ENCODE measurements around the gene TSPAN19. TPM values are rescaled to one million over a fixed set of nuclear protein-coding genes. Genes with fewer than 3 reads are reported as not detected.

TSPAN19 gene
- not detected for total RNA-seq
- long read RNA-seq: 0 reads

- ATAC-seq: peak; percentile 92 to 94
- intact Hi-C loops (cut with DNase I): no loop called here
- DNase-seq: peak; percentile 62
These were observed at the start of gene TSPAN19, which contains the start of gene LRRIQ1 for GRCh38 chr12:85036234-85036707. Gene TSPAN19 (minus strand): TSS chr12:85036277. CDS start chr12:85029946, 6,331 bp downstream. Gene LRRIQ1 (plus strand): TSS chr12:85036351. CDS start chr12:85038177, 1,826 bp downstream.

DNA sequence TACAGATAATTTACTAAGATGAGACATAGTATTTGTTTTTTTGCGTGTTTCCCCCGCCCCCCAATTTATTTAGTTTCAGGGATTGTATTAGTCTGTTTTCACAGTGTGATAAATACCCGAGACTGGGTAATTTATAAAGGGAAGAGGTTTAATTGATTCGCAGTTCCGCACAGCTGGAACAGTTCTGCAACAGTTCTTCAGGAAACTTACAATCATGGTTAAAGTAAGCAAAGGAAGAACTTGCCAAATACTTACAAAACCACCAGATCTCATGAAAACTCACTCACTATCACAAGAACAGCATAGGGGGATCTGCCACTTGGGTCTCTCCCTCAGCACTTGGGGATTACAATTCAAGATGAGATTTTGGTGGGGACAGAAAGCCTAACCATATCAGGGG is 49.0 kb upstream of the TSPAN19 start:
- intact Hi-C loops (cut with DNase I): no loop called here
- no peak for ATAC-seq
- no peak for DNase-seq

- intact Hi-C loops (cut with DNase I): no loop called here
- no peak for DNase-seq
- peak; percentile 34 to 93 for ATAC-seq
These were observed 40.8 kb upstream of the TSPAN19 start for GRCh38 chr12:85076688-85077430.

DNA sequence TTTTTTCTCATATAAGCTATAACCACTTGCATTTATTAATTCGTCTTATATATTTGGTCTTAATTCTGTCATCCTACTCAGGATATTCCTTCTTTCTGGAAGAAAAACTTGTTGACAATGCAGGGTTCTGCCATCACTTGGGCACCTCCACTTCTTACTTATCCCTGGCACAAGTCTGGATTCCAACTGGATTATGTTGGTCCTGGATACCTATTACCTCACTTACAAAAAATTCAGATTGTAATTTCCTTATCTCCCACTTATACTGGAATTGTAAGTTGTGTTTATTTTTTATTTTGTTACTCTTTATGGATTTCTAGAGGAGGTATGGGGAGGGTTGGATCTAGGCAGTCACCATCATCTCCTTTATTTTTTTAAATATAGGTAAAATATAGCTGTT is 36.7 kb upstream of the TSPAN19 start:
- no peak for DNase-seq
- no peak for ATAC-seq
- intact Hi-C loops (cut with DNase I): no loop called here

DNA sequence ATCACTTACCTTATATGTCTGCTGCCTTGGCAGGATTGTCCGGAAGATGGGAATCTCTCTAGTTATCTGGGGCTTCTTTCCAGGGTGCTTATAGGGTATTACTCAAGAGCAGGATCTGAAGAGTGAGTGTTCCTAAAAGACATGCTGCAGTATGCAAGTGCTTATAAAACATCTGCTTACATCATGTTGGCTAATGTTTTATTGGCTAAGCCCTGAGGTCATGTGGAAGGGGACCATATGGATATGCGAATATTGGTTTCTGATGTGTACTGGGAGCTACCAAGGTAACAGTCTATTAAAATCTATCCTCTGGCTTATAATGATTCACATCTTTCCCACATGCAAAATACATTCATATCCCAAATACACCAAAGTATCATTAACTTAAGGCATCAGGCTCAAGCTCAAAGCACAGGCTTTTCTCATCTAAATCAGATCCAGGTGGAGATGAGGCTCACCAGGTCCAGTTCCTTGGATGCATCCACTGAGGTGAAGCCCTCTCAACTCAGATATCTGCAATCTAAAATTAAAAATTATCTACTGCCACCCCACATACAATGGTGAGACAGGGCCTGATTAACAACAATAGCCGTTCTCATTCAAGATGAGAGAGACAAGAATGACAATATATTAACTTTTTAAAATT is 29.9 kb upstream of the TSPAN19 start:
- DNase-seq: no peak
- intact Hi-C loops (cut with DNase I): no loop called here

DNA sequence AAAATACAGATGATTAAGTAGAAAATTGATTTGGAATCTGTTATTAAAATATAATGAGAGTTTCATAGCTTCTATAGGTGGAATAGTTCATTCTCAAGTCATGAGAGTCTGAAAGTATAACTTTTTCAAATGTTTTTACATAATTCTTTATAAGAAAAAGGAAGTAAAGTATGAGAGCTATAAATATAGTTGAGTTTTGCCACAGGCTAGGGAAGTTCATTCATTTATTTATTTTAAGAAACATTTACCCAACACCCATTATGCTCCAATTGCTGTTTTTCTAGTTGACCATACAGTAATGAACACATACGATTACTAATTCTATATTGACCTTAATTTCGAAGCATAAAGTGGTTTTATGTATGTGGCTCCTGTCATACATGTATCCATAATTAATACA is 24.8 kb upstream of the TSPAN19 start:
- intact Hi-C loops (cut with DNase I): no loop called here
- ATAC-seq (no peak), DNase-seq (no peak)

More for the DNA sequence above, 29.9 kb upstream of the TSPAN19 start:
- ATAC-seq: no peak

GRCh38 chr12:85059594-85059993 is 23.5 kb upstream of the TSPAN19 start:
- no peak for DNase-seq
- ATAC-seq: no peak
- intact Hi-C loops (cut with DNase I): no loop called here

- intact Hi-C loops (cut with DNase I): no loop called here
- ATAC-seq: no peak
- no peak for DNase-seq
These were observed 22.3 kb upstream of the TSPAN19 start for GRCh38 chr12:85058339-85058738.

DNA sequence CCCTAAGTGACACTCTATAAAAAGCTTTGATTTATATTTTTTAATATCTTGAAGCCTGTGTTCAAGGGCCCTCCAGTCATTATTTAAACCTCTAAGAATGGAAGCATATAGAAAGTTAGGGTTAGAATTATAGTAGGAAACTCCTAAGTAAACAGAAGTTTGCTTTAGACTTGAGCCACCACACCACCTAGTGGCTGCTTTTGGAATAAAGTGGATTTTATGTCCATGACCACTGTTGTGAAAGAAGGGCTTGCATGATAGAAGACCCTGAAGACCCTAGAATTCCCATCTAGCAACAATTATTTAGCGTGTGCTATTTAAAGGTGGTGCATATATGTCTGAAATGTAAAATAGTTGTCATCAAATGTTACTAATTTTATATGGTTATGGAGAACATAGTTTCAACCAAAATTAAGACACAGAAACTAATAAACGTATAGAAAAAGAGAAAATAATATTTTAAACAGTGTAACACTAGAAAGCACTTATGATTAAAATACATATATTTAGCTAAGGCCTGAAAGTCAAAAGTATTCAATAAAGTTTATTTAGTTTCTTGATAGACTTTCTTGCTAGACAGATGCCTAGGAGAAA is 21.4 kb upstream of the TSPAN19 start:
- DNase-seq (no peak), ATAC-seq (no peak)
- intact Hi-C loops (cut with DNase I): no loop called here

DNA sequence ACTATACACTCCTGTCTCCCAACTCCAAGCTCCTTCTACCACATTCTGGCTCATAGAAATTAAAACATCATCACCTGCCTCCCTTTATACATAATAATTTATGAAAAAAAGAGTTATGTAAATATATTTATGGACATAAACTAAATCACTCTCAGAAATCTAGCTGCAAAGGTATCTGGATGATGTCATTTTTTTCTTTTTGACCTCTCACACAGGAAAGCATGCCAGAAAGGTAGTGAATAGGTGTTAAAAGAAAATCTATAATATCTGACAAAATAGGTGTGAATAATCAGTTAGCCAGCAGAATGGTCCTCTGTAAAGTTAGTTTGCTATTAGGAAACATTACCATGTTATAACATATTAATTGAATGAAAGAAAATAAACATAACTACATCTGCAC is 7.8 kb upstream of the TSPAN19 start:
- intact Hi-C loops (cut with DNase I): no loop called here
- no peak for DNase-seq
- ATAC-seq: no peak

GRCh38 chr12:85041395-85041794 is 5.3 kb upstream of the TSPAN19 start:
- intact Hi-C loops (cut with DNase I): no loop called here
- ATAC-seq (no peak), DNase-seq (no peak)

- no peak for DNase-seq
- intact Hi-C loops (cut with DNase I): no loop called here
These were observed 656 bp upstream of the TSPAN19 start for GRCh38 chr12:85036733-85037132.

GRCh38 chr12:85029456-85029855 is 6.6 kb downstream of the TSPAN19 start:
- intact Hi-C loops (cut with DNase I): loop anchor here (2.0 to 10.0 kb wide), 2 partner anchors 155 kb away; no protein-coding TSS in a partner anchor
- ATAC-seq (no peak), DNase-seq (no peak)

More at GRCh38 chr12:85036733-85037132, 656 bp upstream of the TSPAN19 start:
- no peak for ATAC-seq

- no peak for DNase-seq
- ATAC-seq: no peak
- intact Hi-C loops (cut with DNase I): no loop called here
These were observed 18.0 kb downstream of the TSPAN19 start for GRCh38 chr12:85018098-85018497.

GRCh38 chr12:85017618-85018017 is 18.5 kb downstream of the TSPAN19 start:
- intact Hi-C loops (cut with DNase I): no loop called here
- ATAC-seq (no peak), DNase-seq (no peak)

DNA sequence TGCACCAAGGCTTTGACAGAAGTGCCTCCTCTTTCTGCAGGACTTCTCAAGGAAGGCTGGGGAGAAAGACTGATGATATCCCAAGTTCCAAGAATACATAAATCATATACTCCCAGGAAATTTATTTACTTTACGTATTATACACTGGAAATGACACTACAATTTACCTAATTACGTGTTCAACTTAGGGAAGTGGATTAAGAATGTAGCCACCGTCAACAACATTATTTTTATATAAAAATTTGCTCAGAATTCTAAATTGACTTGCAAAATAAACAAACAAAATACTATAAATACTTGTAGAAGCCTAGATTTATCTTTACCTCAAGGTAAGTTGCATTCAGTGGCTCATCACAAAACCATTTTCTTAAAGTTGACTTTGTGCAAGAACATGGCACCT is 18.9 kb downstream of the TSPAN19 start:
- ATAC-seq (no peak), DNase-seq (no peak)
- intact Hi-C loops (cut with DNase I): no loop called here

DNA sequence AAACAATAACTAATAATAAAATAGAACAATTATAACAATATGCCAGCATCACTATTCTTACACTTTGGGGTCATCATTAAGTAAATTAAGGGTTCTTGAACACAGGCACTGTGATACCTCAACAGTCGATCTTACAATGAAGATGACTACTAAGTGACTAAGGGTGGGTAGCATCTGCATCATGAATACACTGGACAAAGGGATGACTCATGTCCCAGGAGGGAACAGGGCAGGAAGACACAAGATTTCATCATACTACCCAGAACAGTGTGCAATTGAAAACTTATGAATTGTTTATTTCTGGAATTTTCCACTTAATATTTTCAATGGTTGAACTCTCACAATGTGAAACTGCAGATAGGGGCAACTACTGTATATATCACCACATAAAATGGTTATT is 19.7 kb downstream of the TSPAN19 start:
- ATAC-seq (peak in 1 of 2 donors; percentile 57), DNase-seq (no peak)
- intact Hi-C loops (cut with DNase I): no loop called here

DNA sequence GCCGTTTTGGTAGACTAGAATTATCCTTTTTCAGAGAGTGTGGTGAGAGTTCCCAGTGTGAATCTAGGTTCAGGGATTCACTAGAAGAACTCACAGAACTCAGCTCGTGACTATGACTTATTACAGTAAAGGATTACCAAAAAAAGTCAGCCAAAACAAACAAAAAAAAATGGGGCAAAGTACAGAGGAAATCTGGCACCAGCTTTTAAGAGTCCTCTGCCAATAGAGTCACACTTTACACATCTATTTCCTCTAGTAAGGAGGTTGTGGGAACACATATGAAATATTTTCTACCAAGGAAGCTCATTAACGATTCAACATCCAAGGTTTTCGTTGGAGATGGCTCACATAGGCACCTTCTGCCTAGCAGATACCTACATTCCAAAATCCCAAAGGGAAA is 28.2 kb downstream of the TSPAN19 start:
- intact Hi-C loops (cut with DNase I): no loop called here
- DNase-seq: no peak
- ATAC-seq: no peak

- intact Hi-C loops (cut with DNase I): no loop called here
- DNase-seq: no peak
- no peak for ATAC-seq
These were observed 29.9 kb downstream of the TSPAN19 start for GRCh38 chr12:85006206-85006605.

DNA sequence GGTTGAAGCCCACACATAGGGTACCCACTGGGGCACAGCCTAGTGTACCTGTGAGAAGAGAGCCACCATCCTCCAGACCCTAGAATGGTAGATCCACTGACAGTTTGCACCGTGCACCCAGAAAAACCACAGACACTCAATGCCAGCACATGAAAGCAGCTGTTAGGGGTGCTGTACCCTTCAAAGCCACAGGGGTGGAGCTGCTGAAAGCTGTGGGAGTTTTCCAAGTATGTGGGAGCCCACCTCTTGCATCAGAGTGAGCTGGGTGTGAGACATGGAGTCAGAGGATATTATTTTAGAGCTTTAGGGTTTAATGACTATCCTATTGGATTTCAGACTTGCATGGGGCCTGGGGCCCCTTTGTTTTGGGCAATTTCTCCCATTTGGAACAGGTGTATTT is 30.5 kb downstream of the TSPAN19 start:
- intact Hi-C loops (cut with DNase I): no loop called here
- DNase-seq (no peak), ATAC-seq (no peak)

Data from left cardiac atrium (tissue), 4 donors.